Epithelial cell of proximal tubule (primary cell): ENCODE data around the gene DGKI. TPM values are rescaled to one million over a fixed set of nuclear protein-coding genes. Genes with fewer than 3 reads are reported as not detected.

ENCODE experiments used
- DNase-seq: peaks from one replicate; pipeline ENCODE4 v3.0.0-alpha.2; 2011; ENCODE audit warnings: low read depth
- H3K4me3 ChIP-seq: 2 replicates; pipeline ENCODE4 v1.5.1; 2011; ENCODE audit warnings: low read depth, mild to moderate bottlenecking, low read length
- total RNA-seq: library from RNA; depleted of rRNA; stranded (reverse); fragments of >200 nt; gene quantifications from 2 replicates; pipeline ENCODE4 v1.2.3, GENCODE V29; 2015
- TF ChIP-seq, protein P1 (sequence below): conservative IDR thresholded peaks from 2 replicates; pipeline ENCODE4 v1.5.1; 2012; ENCODE audit warnings: low read depth, mild to moderate bottlenecking, low read length

DGKI gene
- total RNA-seq, 1 donor from 2014 or later, result 0.69 TPM

DNA sequence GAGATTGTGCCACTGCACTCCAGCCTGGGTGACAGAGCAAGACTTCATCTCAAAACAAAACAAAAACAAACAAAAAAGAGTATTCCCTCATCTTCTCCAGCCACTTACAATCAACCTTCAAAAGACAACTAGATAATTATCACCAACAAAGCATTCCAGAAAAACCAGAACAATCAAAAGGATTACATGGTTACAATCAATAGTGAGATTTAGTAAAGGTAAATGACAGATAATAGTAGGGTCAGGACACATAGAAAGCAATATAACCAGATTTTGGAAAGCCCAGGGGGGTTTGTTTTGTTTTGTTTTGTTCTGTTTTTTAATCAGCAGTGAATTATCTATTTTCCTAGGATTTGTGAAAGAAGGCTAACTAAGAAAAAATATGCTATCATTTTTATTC lies 412.2 kb downstream of the DGKI start:
- TF ChIP-seq, protein P1, sequence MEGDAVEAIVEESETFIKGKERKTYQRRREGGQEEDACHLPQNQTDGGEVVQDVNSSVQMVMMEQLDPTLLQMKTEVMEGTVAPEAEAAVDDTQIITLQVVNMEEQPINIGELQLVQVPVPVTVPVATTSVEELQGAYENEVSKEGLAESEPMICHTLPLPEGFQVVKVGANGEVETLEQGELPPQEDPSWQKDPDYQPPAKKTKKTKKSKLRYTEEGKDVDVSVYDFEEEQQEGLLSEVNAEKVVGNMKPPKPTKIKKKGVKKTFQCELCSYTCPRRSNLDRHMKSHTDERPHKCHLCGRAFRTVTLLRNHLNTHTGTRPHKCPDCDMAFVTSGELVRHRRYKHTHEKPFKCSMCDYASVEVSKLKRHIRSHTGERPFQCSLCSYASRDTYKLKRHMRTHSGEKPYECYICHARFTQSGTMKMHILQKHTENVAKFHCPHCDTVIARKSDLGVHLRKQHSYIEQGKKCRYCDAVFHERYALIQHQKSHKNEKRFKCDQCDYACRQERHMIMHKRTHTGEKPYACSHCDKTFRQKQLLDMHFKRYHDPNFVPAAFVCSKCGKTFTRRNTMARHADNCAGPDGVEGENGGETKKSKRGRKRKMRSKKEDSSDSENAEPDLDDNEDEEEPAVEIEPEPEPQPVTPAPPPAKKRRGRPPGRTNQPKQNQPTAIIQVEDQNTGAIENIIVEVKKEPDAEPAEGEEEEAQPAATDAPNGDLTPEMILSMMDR, result no peak
- DNase-seq, result no peak
- H3K4me3 ChIP-seq, result no peak overlapping the region

GRCh38 chr7:137423321-137423720 lies 423.5 kb downstream of the DGKI start:
- TF ChIP-seq, protein P1, result no peak
- no peak for DNase-seq
- no peak overlapping the region for H3K4me3 ChIP-seq

GRCh38 chr7:137421366-137421765 lies 425.4 kb downstream of the DGKI start:
- DNase-seq, result no peak
- H3K4me3 ChIP-seq, result no peak overlapping the region
- TF ChIP-seq, protein P1, result no peak

- no peak overlapping the region for H3K4me3 ChIP-seq
- TF ChIP-seq, protein P1, result no peak
Observed at GRCh38 chr7:137418841-137419240, 427.9 kb downstream of the DGKI start.

DNA sequence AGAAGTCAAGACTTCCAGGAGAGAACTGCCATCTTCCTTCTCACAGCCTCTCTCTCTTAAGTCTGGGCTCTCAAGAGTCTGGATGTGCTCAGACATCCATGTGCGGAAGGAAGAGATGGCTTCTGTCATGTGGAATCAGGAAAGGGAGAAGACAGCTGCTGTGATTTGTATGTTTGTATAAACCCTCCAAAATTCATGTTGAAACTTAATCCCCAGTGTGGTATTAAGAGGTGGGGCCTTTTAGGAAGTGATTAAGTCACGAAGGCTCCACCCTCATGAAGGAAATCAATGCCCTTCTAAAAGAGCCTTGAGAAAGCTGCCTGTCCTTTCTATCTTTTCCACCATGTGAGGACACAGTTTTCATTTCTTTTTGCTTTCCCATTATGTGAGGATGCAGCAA lies 429.3 kb downstream of the DGKI start:
- H3K4me3 ChIP-seq, result no peak overlapping the region
- TF ChIP-seq, protein P1, result no peak
- no peak for DNase-seq

More at GRCh38 chr7:137418841-137419240, 427.9 kb downstream of the DGKI start:
- DNase-seq, result no peak

DNA sequence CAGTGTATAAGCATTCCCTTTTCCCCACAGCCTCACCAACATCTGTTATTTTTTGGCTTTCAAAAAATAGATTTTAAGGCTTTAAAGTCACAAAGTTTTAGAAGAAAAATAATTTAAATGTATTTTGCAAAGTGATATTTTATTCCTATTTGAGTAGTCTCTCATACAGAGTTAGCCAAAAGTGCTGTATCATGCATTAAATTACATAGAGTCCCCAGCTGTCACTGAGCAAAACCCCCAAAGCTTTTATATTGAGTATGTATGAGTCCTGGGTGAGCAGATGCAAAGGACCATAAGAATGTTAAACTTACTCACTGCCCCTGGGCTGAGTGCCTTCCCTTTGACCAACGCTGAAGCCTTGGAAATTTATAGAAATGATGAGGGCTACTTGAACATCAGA lies 432.9 kb downstream of the DGKI start:
- H3K4me3 ChIP-seq, result no peak overlapping the region
- DNase-seq, result no peak
- TF ChIP-seq, protein P1, result no peak

- TF ChIP-seq, protein P1, result no peak
- DNase-seq, result no peak
- no peak overlapping the region for H3K4me3 ChIP-seq
Observed at GRCh38 chr7:137411446-137411845, 435.3 kb downstream of the DGKI start.
